K562 (cell line): ENCODE data around the gene ZNF705A. TPM values are rescaled to one million over a fixed set of nuclear protein-coding genes. Genes with fewer than 3 reads are reported as not detected.
"Not testable (repeated sequence)": the region's sequence is repeated elsewhere in the genome, so short reads cannot be mapped to it uniquely, and the experiment has no call there.

Source experiments
- KAT7 ChIP-seq: sonication (generic); formaldehyde crosslinking; IDR thresholded peaks from 2 replicates; pipeline ENCODE4 v1.8.0; 2022; ENCODE audit warnings: missing genetic modification reagents, mild to moderate bottlenecking, borderline replicate concordance
- L3MBTL2 ChIP-seq: fragments of 450-650 bp; IDR thresholded peaks from 2 replicates; pipeline ENCODE4 v1.6.1; 2016; ENCODE audit warnings: mild to moderate bottlenecking, moderate library complexity
- MAX ChIP-seq: sonication (generic); formaldehyde crosslinking; IDR thresholded peaks from 2 replicates; pipeline ENCODE4 v1.9.0; 2022; ENCODE audit warnings: mild to moderate bottlenecking, missing genetic modification reagents
- MYC ChIP-seq, 2 experiments: fragments of 250-450 bp in 1 of 2; sonication (Bioruptor Pico) in 1 of 2; IDR thresholded peaks; 2 replicates each; pipeline versions ENCODE4 v1.5.1 to v1.6.1; 2012 to 2021; ENCODE audit warnings: low read depth in 2 of 2, borderline replicate concordance in 1 of 2, improper control_type of control experiment in 1 of 2, low read length in 1 of 2, mild to moderate bottlenecking in 1 of 2, moderate library complexity in 1 of 2
- POLR2G ChIP-seq: fragments of 200-400 bp; formaldehyde crosslinking; IDR thresholded peaks from 2 replicates; pipeline ENCODE4 v1.6.1; 2017; ENCODE audit warnings: low read depth, mild to moderate bottlenecking, antibody characterized with exemption, low read length, moderate library complexity
- SPI1 ChIP-seq: IDR thresholded peaks from 2 replicates; pipeline ENCODE4 v1.6.1; 2011; ENCODE audit warnings: low read depth, low read length, control low read depth, borderline replicate concordance
- TFAP4 ChIP-seq: sonication (generic); formaldehyde crosslinking; IDR thresholded peaks from 2 replicates; pipeline ENCODE4 v1.8.0; 2022; ENCODE audit warnings: missing genetic modification reagents, mild to moderate bottlenecking, moderate library complexity, borderline replicate concordance
- USF2 ChIP-seq: sonication (generic); formaldehyde crosslinking; IDR thresholded peaks from 2 replicates; pipeline ENCODE4 v1.5.0; 2020; ENCODE audit warnings: missing genetic modification reagents
- ZFX ChIP-seq: sonication (generic); formaldehyde crosslinking; IDR thresholded peaks from 2 replicates; pipeline ENCODE4 v1.8.0; 2022; ENCODE audit warnings: mild to moderate bottlenecking, missing genetic modification reagents, moderate library complexity
- polyA plus RNA-seq, 8 experiments: library from polyadenylated mRNA; depleted of rRNA in 4 of 8; stranded (reverse) in 5 of 8; unstranded in 3 of 8; fragments of >200 nt; fragmentation: Nextera tagmentation in 2 of 8; fragmentation: Illumina TruSeq in 1 of 8; extraction: Ambion mirVana in 2 of 8; extraction: Trizol in 1 of 8; gene quantifications; 2 replicates each; pipeline versions ENCODE4 v1.2.1 to v1.2.3, GENCODE V29; 2011 to 2014; ENCODE audit warnings: inconsistent platforms in 1 of 8, missing spikeins in 1 of 8
- total RNA-seq, 7 experiments: library from RNA; depleted of rRNA in 6 of 7; stranded (reverse); fragments of >200 nt in 6 of 7; fragmentation: Illumina TruSeq in 2 of 7; extraction: Trizol in 2 of 7; gene quantifications; 2 replicates each; pipeline versions ENCODE4 v1.2.1 to v1.2.3, GENCODE V29; 2011 to 2021; ENCODE audit warnings: low replicate concordance in 1 of 7
- TF ChIP-seq, protein P1 (sequence below): fragments of 450-650 bp; IDR thresholded peaks from 2 replicates; pipeline ENCODE4 v1.6.1; 2016; ENCODE audit warnings: mild to moderate bottlenecking, moderate library complexity

Gene ZNF705A
- total and polyA plus RNA-seq, 9 of the 15 experiments (the other 6 are each of a cell fraction or from before 2014, with no cell fraction given), result not detected

GRCh38 chr12:8226992-8227731 lies 70.3 kb downstream of the ZNF705A start, which contains the start of gene FAM90A1 (continued):
- TF ChIP-seq MYC (IDR thresholded peaks at IDR 0.05; ENCODE audit: low read depth, low read length), result peak; percentile 41; the same call in 1 of the 2 replicates
- TF ChIP-seq MYC (CRISPR knock-in tag; IDR thresholded peaks at IDR 0.05; ENCODE audit: borderline replicate concordance, low read depth), result not testable (repeated sequence)
- peak; percentile 69; the same call in 1 of the 2 replicates for TF ChIP-seq MAX
- TF ChIP-seq, protein P1, sequence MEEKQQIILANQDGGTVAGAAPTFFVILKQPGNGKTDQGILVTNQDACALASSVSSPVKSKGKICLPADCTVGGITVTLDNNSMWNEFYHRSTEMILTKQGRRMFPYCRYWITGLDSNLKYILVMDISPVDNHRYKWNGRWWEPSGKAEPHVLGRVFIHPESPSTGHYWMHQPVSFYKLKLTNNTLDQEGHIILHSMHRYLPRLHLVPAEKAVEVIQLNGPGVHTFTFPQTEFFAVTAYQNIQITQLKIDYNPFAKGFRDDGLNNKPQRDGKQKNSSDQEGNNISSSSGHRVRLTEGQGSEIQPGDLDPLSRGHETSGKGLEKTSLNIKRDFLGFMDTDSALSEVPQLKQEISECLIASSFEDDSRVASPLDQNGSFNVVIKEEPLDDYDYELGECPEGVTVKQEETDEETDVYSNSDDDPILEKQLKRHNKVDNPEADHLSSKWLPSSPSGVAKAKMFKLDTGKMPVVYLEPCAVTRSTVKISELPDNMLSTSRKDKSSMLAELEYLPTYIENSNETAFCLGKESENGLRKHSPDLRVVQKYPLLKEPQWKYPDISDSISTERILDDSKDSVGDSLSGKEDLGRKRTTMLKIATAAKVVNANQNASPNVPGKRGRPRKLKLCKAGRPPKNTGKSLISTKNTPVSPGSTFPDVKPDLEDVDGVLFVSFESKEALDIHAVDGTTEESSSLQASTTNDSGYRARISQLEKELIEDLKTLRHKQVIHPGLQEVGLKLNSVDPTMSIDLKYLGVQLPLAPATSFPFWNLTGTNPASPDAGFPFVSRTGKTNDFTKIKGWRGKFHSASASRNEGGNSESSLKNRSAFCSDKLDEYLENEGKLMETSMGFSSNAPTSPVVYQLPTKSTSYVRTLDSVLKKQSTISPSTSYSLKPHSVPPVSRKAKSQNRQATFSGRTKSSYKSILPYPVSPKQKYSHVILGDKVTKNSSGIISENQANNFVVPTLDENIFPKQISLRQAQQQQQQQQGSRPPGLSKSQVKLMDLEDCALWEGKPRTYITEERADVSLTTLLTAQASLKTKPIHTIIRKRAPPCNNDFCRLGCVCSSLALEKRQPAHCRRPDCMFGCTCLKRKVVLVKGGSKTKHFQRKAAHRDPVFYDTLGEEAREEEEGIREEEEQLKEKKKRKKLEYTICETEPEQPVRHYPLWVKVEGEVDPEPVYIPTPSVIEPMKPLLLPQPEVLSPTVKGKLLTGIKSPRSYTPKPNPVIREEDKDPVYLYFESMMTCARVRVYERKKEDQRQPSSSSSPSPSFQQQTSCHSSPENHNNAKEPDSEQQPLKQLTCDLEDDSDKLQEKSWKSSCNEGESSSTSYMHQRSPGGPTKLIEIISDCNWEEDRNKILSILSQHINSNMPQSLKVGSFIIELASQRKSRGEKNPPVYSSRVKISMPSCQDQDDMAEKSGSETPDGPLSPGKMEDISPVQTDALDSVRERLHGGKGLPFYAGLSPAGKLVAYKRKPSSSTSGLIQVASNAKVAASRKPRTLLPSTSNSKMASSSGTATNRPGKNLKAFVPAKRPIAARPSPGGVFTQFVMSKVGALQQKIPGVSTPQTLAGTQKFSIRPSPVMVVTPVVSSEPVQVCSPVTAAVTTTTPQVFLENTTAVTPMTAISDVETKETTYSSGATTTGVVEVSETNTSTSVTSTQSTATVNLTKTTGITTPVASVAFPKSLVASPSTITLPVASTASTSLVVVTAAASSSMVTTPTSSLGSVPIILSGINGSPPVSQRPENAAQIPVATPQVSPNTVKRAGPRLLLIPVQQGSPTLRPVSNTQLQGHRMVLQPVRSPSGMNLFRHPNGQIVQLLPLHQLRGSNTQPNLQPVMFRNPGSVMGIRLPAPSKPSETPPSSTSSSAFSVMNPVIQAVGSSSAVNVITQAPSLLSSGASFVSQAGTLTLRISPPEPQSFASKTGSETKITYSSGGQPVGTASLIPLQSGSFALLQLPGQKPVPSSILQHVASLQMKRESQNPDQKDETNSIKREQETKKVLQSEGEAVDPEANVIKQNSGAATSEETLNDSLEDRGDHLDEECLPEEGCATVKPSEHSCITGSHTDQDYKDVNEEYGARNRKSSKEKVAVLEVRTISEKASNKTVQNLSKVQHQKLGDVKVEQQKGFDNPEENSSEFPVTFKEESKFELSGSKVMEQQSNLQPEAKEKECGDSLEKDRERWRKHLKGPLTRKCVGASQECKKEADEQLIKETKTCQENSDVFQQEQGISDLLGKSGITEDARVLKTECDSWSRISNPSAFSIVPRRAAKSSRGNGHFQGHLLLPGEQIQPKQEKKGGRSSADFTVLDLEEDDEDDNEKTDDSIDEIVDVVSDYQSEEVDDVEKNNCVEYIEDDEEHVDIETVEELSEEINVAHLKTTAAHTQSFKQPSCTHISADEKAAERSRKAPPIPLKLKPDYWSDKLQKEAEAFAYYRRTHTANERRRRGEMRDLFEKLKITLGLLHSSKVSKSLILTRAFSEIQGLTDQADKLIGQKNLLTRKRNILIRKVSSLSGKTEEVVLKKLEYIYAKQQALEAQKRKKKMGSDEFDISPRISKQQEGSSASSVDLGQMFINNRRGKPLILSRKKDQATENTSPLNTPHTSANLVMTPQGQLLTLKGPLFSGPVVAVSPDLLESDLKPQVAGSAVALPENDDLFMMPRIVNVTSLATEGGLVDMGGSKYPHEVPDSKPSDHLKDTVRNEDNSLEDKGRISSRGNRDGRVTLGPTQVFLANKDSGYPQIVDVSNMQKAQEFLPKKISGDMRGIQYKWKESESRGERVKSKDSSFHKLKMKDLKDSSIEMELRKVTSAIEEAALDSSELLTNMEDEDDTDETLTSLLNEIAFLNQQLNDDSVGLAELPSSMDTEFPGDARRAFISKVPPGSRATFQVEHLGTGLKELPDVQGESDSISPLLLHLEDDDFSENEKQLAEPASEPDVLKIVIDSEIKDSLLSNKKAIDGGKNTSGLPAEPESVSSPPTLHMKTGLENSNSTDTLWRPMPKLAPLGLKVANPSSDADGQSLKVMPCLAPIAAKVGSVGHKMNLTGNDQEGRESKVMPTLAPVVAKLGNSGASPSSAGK, result peak; percentile 66
- peak; percentile 80 for TF ChIP-seq L3MBTL2
- TF ChIP-seq POLR2G, result peak; percentile 59; the same call in 1 of the 2 replicates
- TF ChIP-seq KAT7, result 0 out of 2 replicates have a peak, but pooled peaks have one; percentile 25
- peak; percentile 61 for TF ChIP-seq USF2
- TF ChIP-seq TFAP4, result peak; percentile 72; the same call in 1 of the 2 replicates
- peak; percentile 62 for TF ChIP-seq ZFX (CRISPR knock-in tag)
- peak; percentile 73 for TF ChIP-seq SPI1
